ENCODE results near the gene MYO10.

- TF ChIP-seq, protein P1, sequence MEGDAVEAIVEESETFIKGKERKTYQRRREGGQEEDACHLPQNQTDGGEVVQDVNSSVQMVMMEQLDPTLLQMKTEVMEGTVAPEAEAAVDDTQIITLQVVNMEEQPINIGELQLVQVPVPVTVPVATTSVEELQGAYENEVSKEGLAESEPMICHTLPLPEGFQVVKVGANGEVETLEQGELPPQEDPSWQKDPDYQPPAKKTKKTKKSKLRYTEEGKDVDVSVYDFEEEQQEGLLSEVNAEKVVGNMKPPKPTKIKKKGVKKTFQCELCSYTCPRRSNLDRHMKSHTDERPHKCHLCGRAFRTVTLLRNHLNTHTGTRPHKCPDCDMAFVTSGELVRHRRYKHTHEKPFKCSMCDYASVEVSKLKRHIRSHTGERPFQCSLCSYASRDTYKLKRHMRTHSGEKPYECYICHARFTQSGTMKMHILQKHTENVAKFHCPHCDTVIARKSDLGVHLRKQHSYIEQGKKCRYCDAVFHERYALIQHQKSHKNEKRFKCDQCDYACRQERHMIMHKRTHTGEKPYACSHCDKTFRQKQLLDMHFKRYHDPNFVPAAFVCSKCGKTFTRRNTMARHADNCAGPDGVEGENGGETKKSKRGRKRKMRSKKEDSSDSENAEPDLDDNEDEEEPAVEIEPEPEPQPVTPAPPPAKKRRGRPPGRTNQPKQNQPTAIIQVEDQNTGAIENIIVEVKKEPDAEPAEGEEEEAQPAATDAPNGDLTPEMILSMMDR (conservative IDR thresholded peaks at IDR 0.05; ENCODE audit: low read length), result no peak
- TF ChIP-seq EZH2phosphoT487 (IDR thresholded peaks at IDR 0.05; ENCODE audit: borderline replicate concordance, low read depth, low read length), result no peak
Observed at GRCh38 chr5:16827755-16828154, 108.3 kb downstream of the MYO10 start.

Measured in OCI-LY7 (cell line).